K562 (cell line): ENCODE measurements around the gene CDC20. TPM values are rescaled to one million over a fixed set of nuclear protein-coding genes. Genes with fewer than 3 reads are reported as not detected.

Experiments used
- GABPB2 ChIP-seq: fragments of 250-450 bp; sonication (Bioruptor Pico); conservative IDR thresholded peaks from 2 replicates; pipeline ENCODE4 v1.5.1; 2021; ENCODE audit warnings: mild to moderate bottlenecking
- GTF2F1 ChIP-seq: IDR thresholded peaks from 2 replicates; pipeline ENCODE4 v1.6.1; 2011; ENCODE audit warnings: low read depth, low read length, improper control_type of control experiment
- HIVEP1 ChIP-seq: fragments of 250-450 bp; sonication (Bioruptor Pico); IDR thresholded peaks from 2 replicates; pipeline ENCODE4 v1.4.0; 2020; ENCODE audit warnings: mild to moderate bottlenecking
- JUN ChIP-seq, 2 experiments: sonication (generic) in 1 of 2; formaldehyde crosslinking in 1 of 2; IDR thresholded peaks; 2 replicates each; pipeline versions ENCODE4 v1.6.1 to v1.8.0; 2012 to 2022; ENCODE audit warnings: borderline replicate concordance in 2 of 2, mild to moderate bottlenecking in 2 of 2, improper control_type of control experiment in 1 of 2, low read depth in 1 of 2, low read length in 1 of 2, missing genetic modification reagents in 1 of 2
- MEIS2 ChIP-seq: fragments of 450-650 bp; IDR thresholded peaks from 2 replicates; pipeline ENCODE4 v1.6.1; 2014; ENCODE audit warnings: mild to moderate bottlenecking; ENCODE audit not compliant: partially characterized antibody
- POLR2AphosphoS2 ChIP-seq: IDR thresholded peaks from 2 replicates; pipeline ENCODE4 v1.6.1; 2012; ENCODE audit warnings: low read length, improper control_type of control experiment
- SMAD2 ChIP-seq: fragments of 150-350 bp; IDR thresholded peaks from 2 replicates; pipeline ENCODE4 v1.6.1; 2014; ENCODE audit warnings: low read depth, mild to moderate bottlenecking, low read length
- ZNF175 ChIP-seq: fragments of 200-800 bp; sonication (Bioruptor generic); IDR thresholded peaks from 2 replicates; pipeline ENCODE4 v1.6.1; 2016; ENCODE audit warnings: low read depth, mild to moderate bottlenecking, missing genetic modification characterization, missing compliant biosample characterization
- ZNF212 ChIP-seq: fragments of 450-650 bp; formaldehyde crosslinking; IDR thresholded peaks from 2 replicates; pipeline ENCODE4 v1.4.0; 2020; ENCODE audit warnings: mild to moderate bottlenecking
- polyA plus RNA-seq, 8 experiments: library from polyadenylated mRNA; depleted of rRNA in 4 of 8; stranded (reverse) in 5 of 8; unstranded in 3 of 8; fragments of >200 nt; fragmentation: Nextera tagmentation in 2 of 8; fragmentation: Illumina TruSeq in 1 of 8; extraction: Ambion mirVana in 2 of 8; extraction: Trizol in 1 of 8; gene quantifications; 2 replicates each; pipeline versions ENCODE4 v1.2.1 to v1.2.3, GENCODE V29; 2011 to 2014; ENCODE audit warnings: inconsistent platforms in 1 of 8, missing spikeins in 1 of 8
- total RNA-seq, 7 experiments: library from RNA; depleted of rRNA in 6 of 7; stranded (reverse); fragments of >200 nt in 6 of 7; fragmentation: Illumina TruSeq in 2 of 7; extraction: Trizol in 2 of 7; gene quantifications; 2 replicates each; pipeline versions ENCODE4 v1.2.1 to v1.2.3, GENCODE V29; 2011 to 2021; ENCODE audit warnings: low replicate concordance in 1 of 7
- TF ChIP-seq, protein P1 (sequence below), 2 experiments: fragments of 450-650 bp; IDR thresholded peaks; 2 replicates each; pipeline ENCODE4 v1.6.1; 2016; ENCODE audit warnings: mild to moderate bottlenecking in 2 of 2, borderline replicate concordance in 1 of 2, low read depth in 1 of 2, moderate library complexity in 1 of 2
- TF ChIP-seq, protein P2 (sequence below): fragments of 250-450 bp; sonication (Bioruptor Pico); IDR thresholded peaks from 2 replicates; pipeline ENCODE4 v1.4.0; 2020; ENCODE audit warnings: mild to moderate bottlenecking
- TF ChIP-seq, protein P3 (sequence below): sonication (generic); formaldehyde crosslinking; IDR thresholded peaks from 2 replicates; pipeline ENCODE4 v1.8.0; 2022; ENCODE audit warnings: missing genetic modification reagents, mild to moderate bottlenecking, borderline replicate concordance
- TF ChIP-seq, protein P4 (sequence below): IDR thresholded peaks from 2 replicates; pipeline ENCODE4 v1.6.1; 2014; ENCODE audit warnings: antibody characterized with exemption

The CDC20 gene
- total and polyA plus RNA-seq, 9 of the 15 experiments (the other 6 are each of a cell fraction or from before 2014, with no cell fraction given): 45.2 to 224 (median 121) TPM

DNA sequence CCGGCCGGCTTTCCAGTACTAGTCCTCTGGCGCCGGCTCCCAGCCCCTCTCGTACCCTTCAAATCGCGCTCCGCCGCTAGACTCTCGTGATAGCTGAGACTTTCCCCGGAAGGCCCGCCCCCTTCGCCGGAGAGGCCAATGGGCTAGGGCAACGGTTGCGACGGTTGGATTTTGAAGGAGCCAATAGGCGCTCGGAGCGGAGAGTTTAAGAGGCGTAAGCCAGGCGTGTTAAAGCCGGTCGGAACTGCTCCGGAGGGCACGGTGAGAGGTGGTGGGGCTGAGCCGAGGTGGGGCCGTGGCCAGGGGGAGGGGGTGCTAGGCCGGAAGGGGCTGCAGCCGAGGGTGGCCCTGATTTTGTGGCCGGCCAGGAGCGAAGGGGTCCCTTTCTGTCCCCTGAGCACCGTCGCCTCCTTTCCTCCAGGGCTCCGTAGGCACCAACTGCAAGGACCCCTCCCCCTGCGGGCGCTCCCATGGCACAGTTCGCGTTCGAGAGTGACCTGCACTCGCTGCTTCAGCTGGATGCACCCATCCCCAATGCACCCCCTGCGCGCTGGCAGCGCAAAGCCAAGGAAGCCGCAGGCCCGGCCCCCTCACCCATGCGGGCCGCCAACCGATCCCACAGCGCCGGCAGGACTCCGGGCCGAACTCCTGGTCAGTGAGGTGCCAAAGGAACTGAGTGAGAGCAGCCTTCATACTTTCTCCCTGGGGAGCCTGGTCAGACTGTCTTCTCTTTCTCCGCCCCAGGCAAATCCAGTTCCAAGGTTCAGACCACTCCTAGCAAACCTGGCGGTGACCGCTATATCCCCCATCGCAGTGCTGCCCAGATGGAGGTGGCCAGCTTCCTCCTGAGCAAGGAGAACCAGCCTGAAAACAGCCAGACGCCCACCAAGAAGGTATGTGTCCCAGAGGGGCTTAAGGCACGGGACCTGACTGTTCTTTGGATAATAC lies at the start of gene CDC20 (continued):
- TF ChIP-seq, protein P1, sequence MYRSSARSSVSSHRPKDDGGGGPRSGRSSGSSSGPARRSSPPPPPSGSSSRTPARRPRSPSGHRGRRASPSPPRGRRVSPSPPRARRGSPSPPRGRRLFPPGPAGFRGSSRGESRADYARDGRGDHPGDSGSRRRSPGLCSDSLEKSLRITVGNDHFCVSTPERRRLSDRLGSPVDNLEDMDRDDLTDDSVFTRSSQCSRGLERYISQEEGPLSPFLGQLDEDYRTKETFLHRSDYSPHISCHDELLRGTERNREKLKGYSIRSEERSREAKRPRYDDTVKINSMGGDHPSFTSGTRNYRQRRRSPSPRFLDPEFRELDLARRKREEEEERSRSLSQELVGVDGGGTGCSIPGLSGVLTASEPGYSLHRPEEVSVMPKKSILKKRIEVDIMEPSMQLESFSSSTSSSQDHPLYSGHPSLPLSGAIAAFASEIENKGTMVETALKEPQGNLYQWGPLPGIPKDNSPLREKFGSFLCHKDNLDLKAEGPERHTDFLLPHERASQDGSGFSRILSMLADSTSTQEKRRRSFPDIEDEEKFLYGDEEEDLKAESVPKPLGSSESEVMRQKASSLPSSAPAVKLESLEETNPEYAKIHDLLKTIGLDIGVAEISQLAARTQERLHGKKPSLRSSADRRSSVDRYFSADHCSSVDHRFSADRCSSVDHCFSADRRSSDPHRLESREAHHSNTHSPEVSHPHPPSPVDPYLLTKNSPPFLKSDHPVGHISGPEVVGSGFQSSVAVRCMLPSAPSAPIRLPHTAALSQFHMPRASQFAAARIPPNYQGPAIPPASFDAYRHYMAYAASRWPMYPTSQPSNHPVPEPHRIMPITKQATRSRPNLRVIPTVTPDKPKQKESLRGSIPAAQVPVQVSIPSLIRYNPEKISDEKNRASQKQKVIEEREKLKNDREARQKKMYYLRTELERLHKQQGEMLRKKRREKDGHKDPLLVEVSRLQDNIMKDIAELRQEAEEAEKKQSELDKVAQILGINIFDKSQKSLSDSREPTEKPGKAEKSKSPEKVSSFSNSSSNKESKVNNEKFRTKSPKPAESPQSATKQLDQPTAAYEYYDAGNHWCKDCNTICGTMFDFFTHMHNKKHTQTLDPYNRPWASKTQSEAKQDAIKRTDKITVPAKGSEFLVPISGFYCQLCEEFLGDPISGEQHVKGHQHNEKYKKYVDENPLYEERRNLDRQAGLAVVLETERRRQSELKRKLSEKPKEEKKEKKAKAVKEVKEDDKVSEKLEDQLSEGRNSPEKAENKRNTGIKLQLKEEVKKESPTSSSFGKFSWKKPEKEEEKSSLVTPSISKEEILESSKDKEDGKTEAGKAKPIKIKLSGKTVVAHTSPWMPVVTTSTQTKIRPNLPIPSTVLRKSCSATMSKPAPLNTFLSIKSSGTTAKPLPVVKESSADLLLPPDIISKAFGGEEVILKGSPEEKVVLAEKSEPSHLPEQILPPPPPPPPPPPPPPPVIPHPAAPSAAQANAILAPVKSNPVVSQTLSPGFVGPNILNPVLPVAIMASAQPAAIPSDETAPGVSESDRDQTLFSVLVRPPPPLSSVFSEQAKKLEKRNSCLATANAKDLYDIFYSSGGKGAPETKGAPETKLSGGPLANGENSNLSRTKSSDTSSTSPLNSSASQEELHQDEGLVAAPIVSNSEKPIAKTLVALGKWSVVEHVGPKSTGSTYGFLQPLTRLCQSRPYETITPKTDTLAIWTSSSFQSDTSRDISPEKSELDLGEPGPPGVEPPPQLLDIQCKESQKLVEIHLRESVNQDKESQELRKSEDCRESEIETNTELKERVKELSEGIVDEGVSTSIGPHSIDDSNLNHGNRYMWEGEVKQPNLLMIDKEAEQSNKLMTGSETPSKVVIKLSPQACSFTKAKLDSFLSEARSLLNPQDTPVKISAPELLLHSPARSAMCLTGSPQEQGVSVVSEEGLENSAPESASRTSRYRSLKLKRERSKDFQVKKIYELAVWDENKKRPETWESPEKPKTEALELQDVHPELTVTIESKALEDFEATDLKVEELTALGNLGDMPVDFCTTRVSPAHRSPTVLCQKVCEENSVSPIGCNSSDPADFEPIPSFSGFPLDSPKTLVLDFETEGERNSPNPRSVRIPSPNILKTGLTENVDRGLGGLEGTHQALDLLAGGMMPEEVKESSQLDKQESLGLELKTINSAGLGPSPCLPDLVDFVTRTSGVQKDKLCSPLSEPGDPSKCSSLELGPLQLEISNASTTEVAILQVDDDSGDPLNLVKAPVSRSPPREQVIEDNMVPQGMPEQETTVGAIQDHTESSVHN (IDR thresholded peaks at IDR 0.05; ENCODE audit: borderline replicate concordance in 1 of 2, low read depth in 1 of 2): no peak
- TF ChIP-seq, protein P2, sequence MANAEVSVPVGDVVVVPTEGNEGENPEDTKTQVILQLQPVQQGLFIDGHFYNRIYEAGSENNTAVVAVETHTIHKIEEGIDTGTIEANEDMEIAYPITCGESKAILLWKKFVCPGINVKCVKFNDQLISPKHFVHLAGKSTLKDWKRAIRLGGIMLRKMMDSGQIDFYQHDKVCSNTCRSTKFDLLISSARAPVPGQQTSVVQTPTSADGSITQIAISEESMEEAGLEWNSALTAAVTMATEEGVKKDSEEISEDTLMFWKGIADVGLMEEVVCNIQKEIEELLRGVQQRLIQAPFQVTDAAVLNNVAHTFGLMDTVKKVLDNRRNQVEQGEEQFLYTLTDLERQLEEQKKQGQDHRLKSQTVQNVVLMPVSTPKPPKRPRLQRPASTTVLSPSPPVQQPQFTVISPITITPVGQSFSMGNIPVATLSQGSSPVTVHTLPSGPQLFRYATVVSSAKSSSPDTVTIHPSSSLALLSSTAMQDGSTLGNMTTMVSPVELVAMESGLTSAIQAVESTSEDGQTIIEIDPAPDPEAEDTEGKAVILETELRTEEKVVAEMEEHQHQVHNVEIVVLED (CRISPR knock-in tag): no peak
- no peak for TF ChIP-seq MEIS2
- no peak for TF ChIP-seq POLR2AphosphoS2
- TF ChIP-seq ZNF212 (CRISPR knock-in tag): no peak
- TF ChIP-seq JUN (IDR thresholded peaks at IDR 0.05; ENCODE audit: borderline replicate concordance, low read depth, low read length): no peak
- TF ChIP-seq JUN (CRISPR knock-in tag; IDR thresholded peaks at IDR 0.05; ENCODE audit: borderline replicate concordance): no peak
- TF ChIP-seq, protein P3, sequence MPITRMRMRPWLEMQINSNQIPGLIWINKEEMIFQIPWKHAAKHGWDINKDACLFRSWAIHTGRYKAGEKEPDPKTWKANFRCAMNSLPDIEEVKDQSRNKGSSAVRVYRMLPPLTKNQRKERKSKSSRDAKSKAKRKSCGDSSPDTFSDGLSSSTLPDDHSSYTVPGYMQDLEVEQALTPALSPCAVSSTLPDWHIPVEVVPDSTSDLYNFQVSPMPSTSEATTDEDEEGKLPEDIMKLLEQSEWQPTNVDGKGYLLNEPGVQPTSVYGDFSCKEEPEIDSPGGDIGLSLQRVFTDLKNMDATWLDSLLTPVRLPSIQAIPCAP (CRISPR knock-in tag): no peak
- TF ChIP-seq, protein P4, sequence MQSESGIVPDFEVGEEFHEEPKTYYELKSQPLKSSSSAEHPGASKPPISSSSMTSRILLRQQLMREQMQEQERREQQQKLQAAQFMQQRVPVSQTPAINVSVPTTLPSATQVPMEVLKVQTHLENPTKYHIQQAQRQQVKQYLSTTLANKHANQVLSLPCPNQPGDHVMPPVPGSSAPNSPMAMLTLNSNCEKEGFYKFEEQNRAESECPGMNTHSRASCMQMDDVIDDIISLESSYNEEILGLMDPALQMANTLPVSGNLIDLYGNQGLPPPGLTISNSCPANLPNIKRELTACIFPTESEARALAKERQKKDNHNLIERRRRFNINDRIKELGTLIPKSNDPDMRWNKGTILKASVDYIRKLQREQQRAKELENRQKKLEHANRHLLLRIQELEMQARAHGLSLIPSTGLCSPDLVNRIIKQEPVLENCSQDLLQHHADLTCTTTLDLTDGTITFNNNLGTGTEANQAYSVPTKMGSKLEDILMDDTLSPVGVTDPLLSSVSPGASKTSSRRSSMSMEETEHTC: no peak
- no peak for TF ChIP-seq GABPB2
- TF ChIP-seq GTF2F1: peak; percentile 5; the same call in 1 of the 2 replicates
- TF ChIP-seq HIVEP1 (CRISPR knock-in tag): no peak
- TF ChIP-seq SMAD2: no peak
- TF ChIP-seq ZNF175 (CRISPR knock-in tag): no peak
